Endodermal cell (in vitro differentiated cells): ENCODE measurements around the gene KRTAP1-3. TPM values are rescaled to one million over a fixed set of nuclear protein-coding genes. Genes with fewer than 3 reads are reported as not detected.
A peak's percentile ranks its signal among the peaks of the same experiment; 100 is the strongest.

ENCODE experiments used
- DNase-seq: peaks from one replicate; pipeline ENCODE4 v3.0.0-alpha.2; 2017
- H3K27ac ChIP-seq: 2 replicates; pipeline ENCODE4 v1.5.1; 2013; ENCODE audit warnings: mild to moderate bottlenecking, low read depth, low read length, moderate library complexity
- H3K27me3 ChIP-seq: 2 replicates; pipeline ENCODE4 v1.6.1; 2013; ENCODE audit warnings: mild to moderate bottlenecking, low read length, moderate library complexity; ENCODE audit not compliant: insufficient read depth, control insufficient read depth, poor library complexity, severe bottlenecking
- H3K36me3 ChIP-seq: 2 replicates; pipeline ENCODE4 v1.7.0; 2013; ENCODE audit warnings: mild to moderate bottlenecking, low read length, moderate library complexity; ENCODE audit not compliant: control insufficient read depth, insufficient read depth
- H3K4me1 ChIP-seq: one replicate; pipeline ENCODE4 v1.7.0; 2013; ENCODE audit warnings: low read length; ENCODE audit not compliant: control insufficient read depth, insufficient read depth
- H3K4me3 ChIP-seq: 2 replicates; pipeline ENCODE4 v1.5.1; 2013; ENCODE audit warnings: mild to moderate bottlenecking, low read length, moderate library complexity
- H3K9ac ChIP-seq: 2 replicates; pipeline ENCODE4 v1.6.1; 2013; ENCODE audit warnings: mild to moderate bottlenecking, low read length, moderate library complexity; ENCODE audit not compliant: poor library complexity, severe bottlenecking; ENCODE audit errors: extremely low read depth
- H3K9me3 ChIP-seq: 2 replicates; pipeline ENCODE4 v1.6.1; 2013; ENCODE audit warnings: mild to moderate bottlenecking, low read length, moderate library complexity; ENCODE audit not compliant: control insufficient read depth
- H3K27ac Mint-ChIP-seq: 2 replicates; pipeline ENCODE4 v1.8.0; 2020; ENCODE audit warnings: mixed read lengths
- H3K27me3 Mint-ChIP-seq: 2 replicates; pipeline ENCODE4 v1.8.0; 2021; ENCODE audit warnings: mild to moderate bottlenecking, mixed read lengths; ENCODE audit not compliant: insufficient read depth
- H3K36me3 Mint-ChIP-seq: 2 replicates; pipeline ENCODE4 v1.8.0; 2020; ENCODE audit warnings: low read depth, mixed read lengths
- H3K4me1 Mint-ChIP-seq: 2 replicates; pipeline ENCODE4 v1.8.0; 2020; ENCODE audit warnings: mixed read lengths
- H3K4me3 Mint-ChIP-seq: 2 replicates; pipeline ENCODE4 v1.8.0; 2020; ENCODE audit warnings: mild to moderate bottlenecking, moderate library complexity, mixed read lengths
- H3K9me3 Mint-ChIP-seq: 2 replicates; pipeline ENCODE4 v1.8.0; 2020; ENCODE audit warnings: mild to moderate bottlenecking, mixed read lengths
- CTCF ChIP-seq: fragments of 200-600 bp; sonication (generic); conservative IDR thresholded peaks from 2 replicates; pipeline ENCODE4 v1.5.0; 2021; ENCODE audit warnings: antibody characterized with exemption, mild to moderate bottlenecking
- WGBS, 2 experiments: methylation state at CpG; one replicate each; pipeline versions ENCODE4 v1.1.5 to v1.1.7; 2013; ENCODE audit warnings: missing lambda C conversion rate in 2 of 2, mixed read lengths in 1 of 2; ENCODE audit not compliant: insufficient coverage in 1 of 2, insufficient read length in 1 of 2; 5-methylcytosine and 5-hydroxymethylcytosine counted together
- total RNA-seq, 2 donors: library from RNA; stranded (reverse); fragmentation: NEBNext Ultra II Directional in 1 of 2; extraction: Animal tissue kit (Norgen Biotek cat#: 25700) in 1 of 2; gene quantifications; 2 replicates in 1 of 2; 3 replicates in 1 of 2; pipeline ENCODE4 v1.2.1, GENCODE V29; 2021

Gene KRTAP1-3
- total RNA-seq, 2 donors from 2014 or later: not detected

- no peak for TF ChIP-seq CTCF
- Histone ChIP-seq H3K27ac (no peak overlapping the region), H3K4me1 (peaks cover 5% of the 10 kb centered on the region), H3K36me3 (no peaks in the 10 kb centered on the region), H3K4me3 (no peak overlapping the region), H3K27me3 (no peaks in the 10 kb centered on the region), H3K9ac (no peak overlapping the region), H3K9me3 (no peaks in the 10 kb centered on the region)
- Mint-ChIP-seq H3K4me1 (peaks cover 9% of the 10 kb centered on the region), H3K36me3 (no peaks in the 10 kb centered on the region), H3K27me3 (no peaks in the 10 kb centered on the region), H3K9me3 (no peaks in the 10 kb centered on the region), H3K4me3 (no peak overlapping the region), H3K27ac (no peak overlapping the region)
- peak; percentile 60 for DNase-seq
- WGBS, 2 experiments: 91 to 100% methylated on average over 3 of the region's 3 CpGs
Observed at GRCh38 chr17:41004397-41004796, 30.3 kb downstream of the KRTAP1-3 start.

- Mint-ChIP-seq H3K9me3 (no peaks in the 10 kb centered on the region), H3K36me3 (no peaks in the 10 kb centered on the region), H3K27me3 (no peaks in the 10 kb centered on the region), H3K4me3 (no peak overlapping the region), H3K27ac (no peak overlapping the region), H3K4me1 (peaks cover 5% of the 10 kb centered on the region)
- Histone ChIP-seq H3K27ac (no peak overlapping the region), H3K4me1 (peaks cover 5% of the 10 kb centered on the region), H3K9ac (no peak overlapping the region), H3K27me3 (no peaks in the 10 kb centered on the region), H3K36me3 (no peaks in the 10 kb centered on the region), H3K4me3 (no peak overlapping the region), H3K9me3 (no peaks in the 10 kb centered on the region)
- TF ChIP-seq CTCF: no peak
- no peak for DNase-seq
- whole genome bisulfite sequencing, 2 experiments: 87 to 100% methylated on average over 2 to 4 of the region's 4 CpGs
Observed at GRCh38 chr17:41003926-41004325, 30.7 kb downstream of the KRTAP1-3 start.

- Mint-ChIP-seq H3K27ac (no peak overlapping the region), H3K36me3 (no peaks in the 10 kb centered on the region), H3K27me3 (no peaks in the 10 kb centered on the region), H3K4me1 (no peaks in the 10 kb centered on the region), H3K4me3 (no peak overlapping the region), H3K9me3 (no peaks in the 10 kb centered on the region)
- DNase-seq: no peak
- TF ChIP-seq CTCF: no peak
- H3K9me3 ChIP-seq: no peaks in the 10 kb centered on the region
- H3K27ac ChIP-seq: no peak overlapping the region
- H3K4me1 ChIP-seq: no peaks in the 10 kb centered on the region
- no peaks in the 10 kb centered on the region for H3K36me3 ChIP-seq
- no peak overlapping the region for H3K9ac ChIP-seq
- H3K4me3 ChIP-seq: no peak overlapping the region
- WGBS, 2 experiments: 82 to 87% methylated on average over 3 to 5 of the region's 5 CpGs
- H3K27me3 ChIP-seq: no peaks in the 10 kb centered on the region
Observed at GRCh38 chr17:41002814-41003213, 31.9 kb downstream of the KRTAP1-3 start.
